Measurements from ENCODE around the gene RCBTB1.

RCBTB1 gene

DNA sequence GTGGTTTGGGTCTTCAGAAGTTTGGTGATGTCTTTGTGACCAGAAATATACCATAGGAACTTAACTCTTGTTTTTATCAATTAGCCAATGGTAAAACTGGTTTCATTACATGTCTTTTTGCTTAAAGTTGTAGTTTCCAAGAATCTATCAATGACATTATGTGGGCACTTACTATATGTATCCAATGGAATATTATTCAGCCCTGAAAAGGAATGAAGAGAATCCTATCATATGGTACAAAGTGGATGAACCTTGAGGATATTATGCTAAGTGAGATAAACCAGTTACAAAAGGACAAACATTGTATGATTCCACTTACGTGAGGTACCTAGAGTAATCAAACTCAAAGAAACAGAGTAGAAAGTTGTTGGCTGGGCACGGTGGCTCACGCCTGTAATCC is 26.4 kb downstream of the RCBTB1 start:
- DNase-seq (ENCODE audit: low read depth), result no peak

DNA sequence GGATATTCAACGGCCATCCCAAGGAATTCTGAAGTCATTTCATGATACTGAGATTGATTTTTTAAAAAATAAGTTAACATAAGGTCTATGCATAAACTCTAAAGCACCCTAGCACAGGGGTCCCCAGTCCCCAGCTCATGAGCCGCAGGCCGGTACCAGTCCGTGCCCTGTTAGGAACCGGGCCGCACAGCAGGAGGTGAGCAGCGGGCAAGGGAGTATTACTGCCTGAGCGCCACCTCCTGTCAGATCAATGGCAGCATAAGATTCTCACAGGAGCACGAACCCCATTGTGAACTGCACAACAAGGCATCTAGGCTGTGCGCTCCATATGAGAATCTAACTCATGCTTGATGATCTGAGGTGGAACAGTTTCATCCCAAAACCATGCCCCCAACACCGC is 31.0 kb downstream of the RCBTB1 start:
- no peak for DNase-seq (ENCODE audit: low read depth)

DNA sequence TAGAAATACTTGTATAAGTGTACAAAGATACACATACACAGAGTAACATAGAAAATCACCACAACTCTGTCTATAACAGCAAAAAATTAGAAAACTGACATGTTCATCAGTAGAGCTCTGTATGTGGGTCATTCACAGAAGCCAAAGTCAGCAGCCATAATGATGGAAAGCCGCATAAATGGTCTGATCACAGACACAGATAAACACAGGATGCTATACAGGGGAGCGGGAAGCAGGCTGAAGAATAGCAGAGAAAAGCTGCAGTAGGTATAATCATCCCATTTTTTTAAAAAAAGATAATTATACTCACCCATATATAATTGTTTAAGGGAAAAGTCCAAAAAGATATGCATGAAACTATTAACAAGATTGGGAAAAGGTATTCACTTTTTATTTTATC is 31.5 kb downstream of the RCBTB1 start:
- DNase-seq (ENCODE audit: low read depth), result no peak

DNA sequence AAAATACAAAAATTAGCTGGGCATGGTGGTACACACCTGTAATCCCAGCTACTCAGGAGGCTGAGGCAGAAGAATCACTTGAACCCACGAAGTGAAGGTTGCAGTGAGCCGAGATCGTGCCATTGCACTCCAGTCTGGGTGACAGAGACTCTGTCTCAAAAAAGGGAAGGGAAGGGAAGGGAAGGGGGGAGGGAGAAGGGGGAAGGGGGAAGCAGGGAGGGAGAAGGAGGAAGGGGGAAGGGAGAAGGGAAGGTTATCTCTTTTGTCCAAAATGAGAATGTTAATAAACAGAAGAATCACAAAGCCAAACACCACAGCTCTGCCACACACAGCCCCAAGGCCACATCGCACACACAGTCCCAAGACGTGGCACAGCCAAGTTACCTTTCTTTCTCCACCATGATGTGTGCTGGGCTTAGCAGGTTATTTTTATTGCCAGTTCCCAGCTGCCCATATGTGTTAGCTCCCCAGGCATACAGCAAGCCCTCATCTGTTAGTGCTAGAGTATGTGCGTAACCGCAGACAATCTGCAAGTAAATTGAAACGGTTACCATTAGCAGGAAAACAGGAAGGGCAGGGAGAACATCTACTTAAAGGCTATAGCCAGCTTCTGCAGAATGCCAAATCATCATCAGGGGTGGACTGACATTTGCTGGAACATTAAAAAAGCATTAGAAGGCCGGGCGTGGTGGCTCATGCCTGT is 34.3 kb downstream of the RCBTB1 start:
- no peak for DNase-seq (ENCODE audit: low read depth)

- no peak for DNase-seq (ENCODE audit: low read depth)
These were observed 36.1 kb downstream of the RCBTB1 start for GRCh38 chr13:49549289-49549688.

DNA sequence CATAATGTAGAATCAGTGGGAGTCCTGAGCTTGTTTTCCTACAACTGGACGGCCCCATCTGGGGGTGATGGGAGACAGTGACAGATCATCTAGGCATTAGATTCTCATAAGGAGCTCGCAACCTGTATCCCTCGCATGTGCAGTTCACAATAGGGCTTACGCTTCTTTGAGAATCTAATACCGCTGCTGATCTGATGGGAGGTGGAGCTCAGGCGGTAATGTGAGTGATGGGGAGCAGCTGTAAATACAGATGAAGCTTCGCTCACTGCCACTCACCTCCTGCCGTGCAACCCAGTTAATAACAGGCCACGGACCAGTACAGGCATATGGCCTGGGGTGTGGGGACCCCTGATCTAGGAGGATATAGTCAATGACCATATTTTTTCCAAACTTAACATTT is 38.8 kb downstream of the RCBTB1 start:
- no peak for DNase-seq (ENCODE audit: low read depth)

DNA sequence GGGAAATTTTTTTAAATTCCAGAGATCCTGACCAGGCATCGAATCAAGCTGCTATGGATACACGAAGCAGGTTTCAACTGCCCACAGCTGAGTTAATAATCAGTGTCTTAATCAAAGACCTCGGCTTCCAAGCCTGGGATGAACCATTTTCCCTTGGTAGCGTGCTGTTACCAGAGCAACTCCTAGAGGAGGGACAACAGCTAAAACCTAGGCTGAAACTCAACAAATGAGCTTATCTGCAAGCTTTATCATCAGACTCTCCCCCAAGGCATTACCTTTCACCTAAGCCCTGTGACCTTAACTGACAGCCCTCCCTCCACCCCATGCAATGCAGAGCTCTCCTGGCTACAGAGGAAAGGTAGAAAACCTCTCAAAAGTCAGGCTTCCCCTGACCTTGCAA is 39.7 kb downstream of the RCBTB1 start:
- DNase-seq (ENCODE audit: low read depth), result no peak

- DNase-seq (ENCODE audit: low read depth), result no peak
These were observed 41.7 kb downstream of the RCBTB1 start for GRCh38 chr13:49543656-49544055.

DNA sequence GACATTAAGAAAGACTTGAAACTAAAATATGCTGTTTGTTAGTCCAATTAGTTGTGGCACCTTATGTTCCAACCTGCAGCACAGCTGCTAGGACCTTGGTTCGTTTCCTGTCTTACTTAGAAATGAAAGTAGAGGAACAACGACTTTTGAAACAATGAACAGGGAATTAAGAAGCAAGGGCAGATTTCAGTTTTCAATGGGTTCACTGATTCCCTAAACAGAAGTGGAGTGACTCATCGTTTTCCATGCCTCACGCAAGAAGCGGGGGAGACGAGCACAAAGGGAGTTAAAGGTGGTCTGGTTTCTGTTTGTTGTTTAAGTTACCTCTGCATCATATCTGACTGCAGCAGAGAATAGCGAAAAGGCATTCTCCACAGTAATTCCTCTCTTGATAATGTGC is 44.8 kb downstream of the RCBTB1 start:
- no peak for DNase-seq (ENCODE audit: low read depth)

GRCh38 chr13:49539746-49540145 is 45.6 kb downstream of the RCBTB1 start:
- DNase-seq (ENCODE audit: low read depth), result no peak

- no peak for DNase-seq (ENCODE audit: low read depth)
These were observed 46.0 kb downstream of the RCBTB1 start for GRCh38 chr13:49539313-49539712.

DNA sequence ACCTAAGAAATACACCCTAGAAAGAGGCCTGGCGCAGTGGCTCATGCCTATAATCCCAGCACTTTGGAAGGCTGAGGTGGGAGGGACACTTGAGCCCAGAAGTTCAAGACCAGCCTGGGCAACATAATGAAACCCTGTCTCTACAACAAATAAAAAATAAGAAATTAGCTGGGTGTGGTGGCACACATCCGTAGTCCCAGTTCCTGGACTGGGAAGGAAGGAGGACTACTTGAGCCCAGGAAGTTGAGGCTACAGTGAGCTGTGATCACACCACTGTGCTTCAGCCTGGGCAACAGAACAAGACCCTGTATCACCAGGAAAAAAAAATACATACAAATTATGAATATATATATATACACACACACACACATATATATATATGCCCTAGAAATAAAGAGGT is 47.0 kb downstream of the RCBTB1 start:
- no peak for DNase-seq (ENCODE audit: low read depth)

DNA sequence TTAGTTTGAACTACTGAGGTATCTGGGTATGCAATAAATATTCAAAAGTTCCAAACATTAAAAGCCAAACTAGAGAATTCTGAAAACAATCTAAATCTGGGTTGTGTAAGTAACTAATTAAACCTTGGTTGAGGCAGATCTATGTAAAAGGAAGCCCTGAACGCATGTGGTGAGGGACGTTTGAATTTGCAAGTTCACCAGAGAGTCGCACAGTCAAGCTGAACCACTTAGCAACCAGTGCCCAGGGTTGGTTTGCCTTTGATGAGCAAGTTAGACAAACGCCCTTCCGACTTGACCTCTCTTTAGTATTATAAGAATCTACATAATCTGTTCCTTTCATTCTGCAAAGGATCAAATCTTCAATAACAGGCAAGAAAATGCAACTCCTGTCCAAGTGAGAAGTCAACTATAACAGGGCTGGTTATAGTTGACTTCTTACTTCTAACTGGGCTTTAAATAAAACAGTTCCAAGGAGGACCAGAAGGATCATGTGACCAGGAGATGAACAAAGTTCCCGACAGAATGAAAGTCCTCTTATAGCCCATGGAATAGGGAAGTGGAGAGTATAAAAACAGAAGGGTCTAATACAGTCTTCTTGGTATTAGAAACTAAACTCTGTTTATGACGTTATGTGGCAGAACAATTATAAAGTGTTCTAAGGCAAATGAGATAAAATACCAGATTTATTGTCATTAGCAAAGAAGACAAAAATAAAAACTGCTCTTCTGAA is 49.0 kb downstream of the RCBTB1 start:
- no peak for DNase-seq (ENCODE audit: low read depth)

- no peak for DNase-seq (ENCODE audit: low read depth)
These were observed 51.6 kb downstream of the RCBTB1 start for GRCh38 chr13:49533591-49534269.

- DNase-seq (ENCODE audit: low read depth), result no peak
These were observed 52.3 kb downstream of the RCBTB1 start for GRCh38 chr13:49533011-49533410.

GRCh38 chr13:49532593-49532992 is 52.8 kb downstream of the RCBTB1 start:
- no peak for DNase-seq (ENCODE audit: low read depth)

GRCh38 chr13:49530457-49530856 is 54.9 kb downstream of the RCBTB1 start:
- DNase-seq (ENCODE audit: low read depth), result no peak

- no peak for DNase-seq (ENCODE audit: low read depth)
These were observed 57.2 kb downstream of the RCBTB1 start for GRCh38 chr13:49528161-49528560.

- DNase-seq (ENCODE audit: low read depth), result no peak
These were observed 58.2 kb downstream of the RCBTB1 start for GRCh38 chr13:49527123-49527522.

- DNase-seq (ENCODE audit: low read depth), result no peak
These were observed 60.4 kb downstream of the RCBTB1 start for GRCh38 chr13:49524740-49525501.

DNA sequence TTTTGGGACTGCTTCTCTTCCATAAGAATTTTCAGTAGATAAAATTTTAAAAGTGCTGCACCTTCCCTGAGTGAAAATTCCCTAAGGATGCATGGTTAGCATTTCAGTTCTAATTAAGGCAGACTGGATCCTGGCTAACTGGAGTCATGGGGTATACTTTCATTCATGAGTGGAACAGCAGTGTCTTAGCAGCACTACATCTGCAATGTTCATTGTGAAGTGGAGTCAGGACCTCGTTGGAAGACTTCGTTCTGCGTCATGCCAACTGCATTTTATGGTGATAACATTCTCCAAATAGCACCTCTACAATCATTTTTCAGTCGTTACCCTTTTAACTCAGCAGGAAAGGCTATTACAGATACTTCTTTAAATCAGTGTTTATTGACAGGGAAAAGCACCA is 64.1 kb downstream of the RCBTB1 start:
- no peak for DNase-seq (ENCODE audit: low read depth)

DNA sequence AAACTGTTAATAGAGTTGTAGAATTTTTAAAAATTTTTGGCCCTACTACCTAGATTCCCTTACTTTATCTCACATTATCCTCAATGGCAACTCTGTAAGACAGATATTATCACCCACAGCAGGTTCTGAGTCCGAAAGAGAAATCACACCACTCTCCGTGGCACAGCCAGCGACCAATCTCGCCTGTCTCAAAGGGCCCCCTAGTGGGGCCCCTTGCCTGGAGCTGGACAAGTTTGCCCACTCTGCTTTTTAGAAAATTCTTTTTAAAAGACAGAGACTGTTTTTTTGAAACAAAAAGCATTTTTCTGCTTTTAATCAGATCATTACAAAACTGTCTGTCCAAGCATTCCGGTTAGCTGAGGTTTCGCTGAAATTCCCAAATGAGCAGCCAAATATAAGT is 67.9 kb downstream of the RCBTB1 start:
- DNase-seq (ENCODE audit: low read depth), result no peak

GRCh38 chr13:49516467-49516866 is 68.9 kb downstream of the RCBTB1 start:
- DNase-seq (ENCODE audit: low read depth), result no peak
